ENCODE results near the gene TADA2B.

TADA2B gene

GRCh38 chr4:7060346-7061150 is 17.4 kb downstream of the TADA2B start:
- Histone ChIP-seq H4K20me1 (ENCODE audit: insufficient read depth, low read length) (peaks cover 32% of the 10 kb centered on the region), H3K79me2 (ENCODE audit: low read length) (peaks cover 42% of the 10 kb centered on the region), H3K4me2 (ENCODE audit: low read length) (no peak overlapping the region), H3K4me3 (ENCODE audit: low read length) (no peak overlapping the region), H3K9ac (ENCODE audit: low read length) (no peak overlapping the region), H3K36me3 (replicated peaks; ENCODE audit: low read depth, low read length) (peaks cover 72% of the 10 kb centered on the region), H3K27me3 (ENCODE audit: low read depth, low read length) (no peaks in the 10 kb centered on the region), H3K4me1 (ENCODE audit: low read length) (peaks cover 22% of the 10 kb centered on the region), H3K9me3 (ENCODE audit: insufficient read depth, low read length) (no peaks in the 10 kb centered on the region), H2AFZ (ENCODE audit: low read depth, low read length) (no peak overlapping the region), H3K27ac (ENCODE audit: low read length) (no peak overlapping the region)
- TF ChIP-seq EZH2phosphoT487 (IDR thresholded peaks at IDR 0.05; ENCODE audit: low read depth), result no peak
- TF ChIP-seq CTCF (IDR thresholded peaks at IDR 0.05; ENCODE audit: low read depth, low read length), result no peak

- Histone ChIP-seq H4K20me1 (ENCODE audit: insufficient read depth, low read length) (peaks cover 44% of the 10 kb centered on the region), H3K4me3 (ENCODE audit: low read length) (no peak overlapping the region), H3K4me2 (ENCODE audit: low read length) (no peak overlapping the region), H3K27ac (ENCODE audit: low read length) (no peak overlapping the region), H3K4me1 (ENCODE audit: low read length) (peaks cover 31% of the 10 kb centered on the region), H3K79me2 (ENCODE audit: low read length) (peaks cover 51% of the 10 kb centered on the region), H3K9me3 (ENCODE audit: insufficient read depth, low read length) (no peaks in the 10 kb centered on the region), H3K27me3 (ENCODE audit: low read depth, low read length) (no peaks in the 10 kb centered on the region), H2AFZ (ENCODE audit: low read depth, low read length) (no peak overlapping the region), H3K36me3 (replicated peaks; ENCODE audit: low read depth, low read length) (peaks cover 76% of the 10 kb centered on the region), H3K9ac (ENCODE audit: low read length) (no peak overlapping the region)
- TF ChIP-seq CTCF (IDR thresholded peaks at IDR 0.05; ENCODE audit: low read depth, low read length), result no peak
- no peak for TF ChIP-seq EZH2phosphoT487 (IDR thresholded peaks at IDR 0.05; ENCODE audit: low read depth)
Observed at GRCh38 chr4:7061815-7062214, 18.6 kb downstream of the TADA2B start.

- no peaks in the 10 kb centered on the region for H3K9me3 ChIP-seq (ENCODE audit: insufficient read depth, low read length)
- peaks cover 60% of the 10 kb centered on the region for H3K79me2 ChIP-seq (ENCODE audit: low read length)
- TF ChIP-seq CTCF (IDR thresholded peaks at IDR 0.05; ENCODE audit: low read depth, low read length) (no peak), EZH2phosphoT487 (IDR thresholded peaks at IDR 0.05; ENCODE audit: low read depth) (no peak)
- H3K36me3 ChIP-seq (replicated peaks; ENCODE audit: low read depth, low read length), result peaks cover 71% of the 10 kb centered on the region
- peaks cover 29% of the 10 kb centered on the region for H3K4me1 ChIP-seq (ENCODE audit: low read length)
- H2AFZ ChIP-seq (ENCODE audit: low read depth, low read length), result no peak overlapping the region
- peaks cover 46% of the 10 kb centered on the region for H4K20me1 ChIP-seq (ENCODE audit: insufficient read depth, low read length)
- no peak overlapping the region for H3K27ac ChIP-seq (ENCODE audit: low read length)
- no peak overlapping the region for H3K4me3 ChIP-seq (ENCODE audit: low read length)
- no peak overlapping the region for H3K4me2 ChIP-seq (ENCODE audit: low read length)
- H3K9ac ChIP-seq (ENCODE audit: low read length), result no peak overlapping the region
- H3K27me3 ChIP-seq (ENCODE audit: low read depth, low read length), result no peaks in the 10 kb centered on the region
Observed at GRCh38 chr4:7062816-7063215, 19.6 kb downstream of the TADA2B start.

GRCh38 chr4:7063362-7063761 is 20.2 kb downstream of the TADA2B start:
- peaks cover 61% of the 10 kb centered on the region for H3K79me2 ChIP-seq (ENCODE audit: low read length)
- H3K4me2 ChIP-seq (ENCODE audit: low read length), result no peak overlapping the region
- H3K9me3 ChIP-seq (ENCODE audit: insufficient read depth, low read length), result no peaks in the 10 kb centered on the region
- H4K20me1 ChIP-seq (ENCODE audit: insufficient read depth, low read length), result peaks cover 46% of the 10 kb centered on the region
- H2AFZ ChIP-seq (ENCODE audit: low read depth, low read length), result no peak overlapping the region
- peaks cover 69% of the 10 kb centered on the region for H3K36me3 ChIP-seq (replicated peaks; ENCODE audit: low read depth, low read length)
- no peaks in the 10 kb centered on the region for H3K27me3 ChIP-seq (ENCODE audit: low read depth, low read length)
- no peak for TF ChIP-seq EZH2phosphoT487 (IDR thresholded peaks at IDR 0.05; ENCODE audit: low read depth)
- TF ChIP-seq CTCF (IDR thresholded peaks at IDR 0.05; ENCODE audit: low read depth, low read length), result no peak
- no peak overlapping the region for H3K27ac ChIP-seq (ENCODE audit: low read length)
- H3K4me1 ChIP-seq (ENCODE audit: low read length), result peaks cover 24% of the 10 kb centered on the region
- no peak overlapping the region for H3K9ac ChIP-seq (ENCODE audit: low read length)
- H3K4me3 ChIP-seq (ENCODE audit: low read length), result no peak overlapping the region
